Activated CD8-positive, alpha-beta T cell treated with anti-CD3 and anti-CD28 coated beads, Interleukin-2, amount 10 ng/mL, durations not matched to agents 7 days and 5 days (primary cell): ENCODE measurements around the gene EPHA5. TPM values are rescaled to one million over a fixed set of nuclear protein-coding genes. Genes with fewer than 3 reads are reported as not detected.
"Not testable (repeated sequence)": the region's sequence is repeated elsewhere in the genome, so short reads cannot be mapped to it uniquely, and the experiment has no call there.

Source experiments
- ATAC-seq: fragments of 150-1000 bp; cut with Tn5 transposase; one replicate; pipeline ENCODE4 v1.10.0; 2021; ENCODE audit warnings: moderate library complexity
- CTCF ChIA-PET: fragments of 350-600 bp; sonication (Branson Sonifier 250); formaldehyde crosslinking; loops from one replicate; lab custom pipeline; 2021; ENCODE audit warnings: antibody characterized with exemption; lab: Charles Lee
- POLR2A ChIA-PET: fragments of 350-600 bp; sonication (Branson Sonifier 250); formaldehyde crosslinking; loops from one replicate; lab custom pipeline; 2021; ENCODE audit warnings: antibody characterized with exemption; lab: Charles Lee
- DNase-seq: peaks from one replicate; pipeline ENCODE4 v3.0.0-alpha.2; 2020
- H3K27ac Mint-ChIP-seq: one replicate; pipeline ENCODE4 v1.8.0; 2021; ENCODE audit warnings: mild to moderate bottlenecking, mixed read lengths
- H3K27me3 Mint-ChIP-seq: one replicate; pipeline ENCODE4 v1.8.0; 2021; ENCODE audit warnings: low read depth, mixed read lengths
- H3K36me3 Mint-ChIP-seq: one replicate; pipeline ENCODE4 v1.8.0; 2021; ENCODE audit warnings: low read depth, mixed read lengths
- H3K4me1 Mint-ChIP-seq: one replicate; pipeline ENCODE4 v1.8.0; 2021; ENCODE audit warnings: low read depth, mixed read lengths
- H3K4me3 Mint-ChIP-seq: one replicate; pipeline ENCODE4 v1.8.0; 2021; ENCODE audit warnings: mild to moderate bottlenecking, mixed read lengths
- H3K9me3 Mint-ChIP-seq: one replicate; pipeline ENCODE4 v1.8.0; 2022; ENCODE audit warnings: mixed read lengths; ENCODE audit not compliant: insufficient read depth
- total RNA-seq, 2 experiments: library from RNA; stranded (reverse); gene quantifications; one replicate each; pipeline ENCODE4 v1.2.3, GENCODE V29; 2021

The EPHA5 gene
- total RNA-seq, 2 experiments from 2014 or later: not detected

DNA sequence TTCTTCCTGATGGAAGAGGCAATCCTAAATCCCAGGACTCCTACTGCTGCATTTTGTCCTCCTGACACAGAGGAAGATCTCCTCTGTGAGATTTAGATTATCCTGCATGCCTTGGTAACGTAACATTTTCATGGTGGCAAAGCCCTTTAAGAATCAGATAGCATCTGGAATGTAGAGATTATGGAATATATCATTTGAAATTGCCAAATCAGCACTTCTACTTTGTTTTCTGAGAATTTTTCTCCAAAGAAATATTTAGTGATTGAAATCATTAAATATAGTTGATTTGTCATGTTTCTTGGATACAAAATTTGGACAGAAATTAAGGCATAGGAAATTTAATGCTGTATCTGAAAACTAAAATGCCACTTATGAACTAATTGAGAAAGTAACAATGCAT lies 326.9 kb downstream of the EPHA5 start:
- POLR2A ChIA-PET: no interaction called here
- no peaks in the 10 kb centered on the region for H3K27me3 Mint-ChIP-seq
- no peak overlapping the region for H3K4me3 Mint-ChIP-seq
- no peak overlapping the region for H3K27ac Mint-ChIP-seq
- no peaks in the 10 kb centered on the region for H3K9me3 Mint-ChIP-seq
- H3K4me1 Mint-ChIP-seq: no peaks in the 10 kb centered on the region
- ATAC-seq: no peak
- CTCF ChIA-PET: no interaction called here
- H3K36me3 Mint-ChIP-seq: no peaks in the 10 kb centered on the region
- no peak for DNase-seq

DNA sequence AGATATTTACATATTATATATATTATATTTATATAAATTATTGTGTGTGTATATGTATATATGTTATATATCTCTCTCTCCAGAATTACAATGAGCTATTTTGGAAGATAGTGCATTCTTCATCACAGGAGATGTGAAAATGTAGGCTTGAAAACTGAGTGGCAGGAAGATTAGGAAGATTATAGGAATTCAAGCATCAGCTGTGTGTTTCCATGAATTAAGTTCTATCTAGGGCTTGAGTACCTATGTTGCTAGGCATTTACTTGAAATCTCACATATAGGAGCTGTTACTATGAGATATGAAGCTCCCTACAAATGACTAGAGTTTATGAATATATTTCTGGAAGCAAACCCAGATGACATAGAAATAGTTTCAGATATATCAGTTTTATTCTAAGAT lies 328.7 kb downstream of the EPHA5 start:
- CTCF ChIA-PET: no interaction called here

DNA sequence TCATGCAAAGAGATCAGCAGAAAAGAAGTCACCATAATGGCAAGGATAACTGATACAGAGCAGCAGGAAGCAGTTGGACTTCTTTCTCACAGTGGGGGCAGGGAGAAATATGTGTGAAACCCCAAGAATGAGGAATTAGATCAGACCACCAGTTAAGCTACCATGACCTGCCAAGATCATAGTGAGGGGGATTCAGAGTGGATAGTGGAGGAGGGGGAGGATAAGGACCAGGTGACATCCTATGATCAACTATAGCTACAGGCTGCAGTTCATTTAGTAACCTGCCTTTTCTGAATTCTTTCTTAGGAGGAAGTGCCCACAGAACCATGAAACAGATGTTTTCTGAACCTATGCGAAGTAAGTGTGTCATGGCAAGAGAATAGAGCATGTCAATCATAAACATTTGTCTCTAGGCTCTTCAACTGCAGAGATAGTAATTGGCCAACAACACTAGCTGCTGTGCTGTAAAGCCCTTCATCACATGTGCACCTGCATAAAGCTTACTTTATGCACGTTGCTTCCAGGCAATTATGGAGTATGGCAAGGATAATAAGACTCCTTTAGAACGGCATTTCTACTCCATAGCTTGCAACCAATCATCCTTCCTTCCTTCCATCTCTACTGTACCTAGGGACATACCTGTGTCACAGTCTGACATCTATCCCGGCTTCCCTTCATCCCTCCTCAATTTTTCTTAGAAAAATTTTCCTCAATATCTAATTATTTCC lies 329.7 kb downstream of the EPHA5 start:
- ATAC-seq (no peak), DNase-seq (no peak)
- Mint-ChIP-seq H3K4me1 (no peaks in the 10 kb centered on the region), H3K27ac (no peak overlapping the region), H3K27me3 (no peaks in the 10 kb centered on the region), H3K9me3 (no peaks in the 10 kb centered on the region), H3K4me3 (no peak overlapping the region), H3K36me3 (no peaks in the 10 kb centered on the region)
- CTCF ChIA-PET: interaction anchor here (1.0 kb wide), 1 partner anchor 11 kb away, joined by 3 read pairs; no protein-coding TSS in a partner anchor
- POLR2A ChIA-PET: no interaction called here

More for the DNA sequence above, 328.7 kb downstream of the EPHA5 start:
- DNase-seq (no peak), ATAC-seq (no peak)
- Mint-ChIP-seq H3K27me3 (no peaks in the 10 kb centered on the region), H3K9me3 (no peaks in the 10 kb centered on the region), H3K36me3 (no peaks in the 10 kb centered on the region), H3K4me1 (no peaks in the 10 kb centered on the region), H3K4me3 (no peak overlapping the region), H3K27ac (no peak overlapping the region)
- POLR2A ChIA-PET: no interaction called here

DNA sequence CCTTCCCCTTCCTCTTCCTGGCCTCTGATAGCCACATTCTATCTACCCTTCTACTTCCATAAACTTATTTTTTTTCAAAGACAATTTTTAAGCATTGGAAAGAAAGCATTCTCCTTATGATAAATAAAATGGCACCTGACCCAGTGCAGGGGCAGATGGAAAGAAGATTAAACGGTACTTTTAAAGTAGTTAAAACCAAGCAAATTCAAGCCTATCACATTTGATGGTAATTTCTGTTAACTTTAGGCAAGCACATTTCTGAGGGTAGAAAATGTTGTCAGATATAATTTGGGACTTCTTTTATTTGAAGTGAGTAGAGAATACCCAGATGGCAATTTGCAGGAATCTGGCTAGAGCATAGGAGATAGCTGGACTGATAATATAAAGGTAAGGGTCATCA lies 332.9 kb downstream of the EPHA5 start:
- Mint-ChIP-seq H3K4me3 (no peak overlapping the region), H3K9me3 (no peaks in the 10 kb centered on the region), H3K36me3 (no peaks in the 10 kb centered on the region), H3K27ac (no peak overlapping the region), H3K4me1 (no peaks in the 10 kb centered on the region), H3K27me3 (no peaks in the 10 kb centered on the region)
- no peak for ATAC-seq
- POLR2A ChIA-PET: no interaction called here
- CTCF ChIA-PET: no interaction called here
- no peak for DNase-seq

DNA sequence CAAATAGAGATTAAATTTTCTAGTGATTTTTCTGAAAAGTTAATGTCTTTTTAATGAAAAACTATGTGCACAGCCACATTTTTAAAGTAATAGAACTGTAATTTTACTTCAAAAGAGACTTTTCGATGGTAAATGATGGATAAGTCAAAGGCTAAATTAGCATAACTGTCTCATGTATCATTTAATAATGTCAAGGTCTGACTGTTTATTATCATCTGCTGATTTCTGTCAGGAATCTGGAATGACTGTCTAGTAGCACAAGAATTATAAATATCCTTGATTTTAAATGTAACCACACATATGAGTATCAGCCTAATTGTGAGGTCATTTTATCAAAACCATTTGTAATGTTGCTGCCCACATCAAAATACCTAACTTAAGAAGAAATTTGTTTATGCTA lies 333.8 kb downstream of the EPHA5 start:
- Mint-ChIP-seq H3K27me3 (no peaks in the 10 kb centered on the region), H3K4me1 (no peaks in the 10 kb centered on the region), H3K4me3 (no peak overlapping the region), H3K9me3 (no peaks in the 10 kb centered on the region), H3K27ac (no peak overlapping the region), H3K36me3 (no peaks in the 10 kb centered on the region)
- CTCF ChIA-PET: no interaction called here
- DNase-seq (no peak), ATAC-seq (no peak)
- POLR2A ChIA-PET: no interaction called here

DNA sequence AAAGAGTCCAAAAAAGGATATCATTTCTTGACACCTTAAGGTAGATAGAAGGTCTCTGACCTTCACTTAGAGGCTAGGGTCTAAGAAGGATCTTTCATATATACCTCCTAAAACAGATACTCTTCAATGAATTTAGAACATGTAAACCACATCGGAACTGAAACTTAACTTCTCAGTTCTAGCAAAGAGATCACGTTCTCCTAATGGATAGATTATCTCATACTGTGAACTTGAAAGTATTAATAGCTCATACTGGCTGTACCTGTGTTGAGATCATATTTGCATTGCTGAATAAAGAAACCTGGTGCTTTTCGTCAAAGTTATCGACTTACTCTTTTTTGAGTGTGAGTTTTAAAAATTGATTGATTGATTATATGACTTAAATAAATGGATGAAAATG lies 353.8 kb downstream of the EPHA5 start:
- no peak for ATAC-seq
- Mint-ChIP-seq H3K36me3 (no peaks in the 10 kb centered on the region), H3K9me3 (no peaks in the 10 kb centered on the region), H3K4me1 (no peaks in the 10 kb centered on the region), H3K4me3 (no peak overlapping the region), H3K27me3 (no peaks in the 10 kb centered on the region), H3K27ac (no peak overlapping the region)
- CTCF ChIA-PET: no interaction called here
- POLR2A ChIA-PET: no interaction called here
- no peak for DNase-seq

DNA sequence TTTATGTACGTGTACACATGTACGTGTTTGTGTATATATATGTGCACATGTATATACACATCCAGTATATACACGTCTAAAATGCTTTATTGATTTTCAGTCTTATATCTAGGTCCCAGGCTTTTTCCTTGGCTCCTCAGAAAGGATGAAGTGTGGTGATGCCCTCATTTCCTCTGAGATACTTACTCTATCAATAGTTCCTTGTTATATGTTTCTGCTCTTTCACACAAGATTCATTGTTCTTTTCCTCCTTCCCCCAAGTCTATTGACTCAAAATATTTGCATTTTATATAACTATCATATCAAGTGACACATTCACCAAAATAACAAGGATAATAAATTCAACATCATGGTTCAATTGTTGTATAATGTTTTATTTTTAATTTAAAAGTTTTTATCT lies 359.2 kb downstream of the EPHA5 start:
- no peak overlapping the region for H3K4me3 Mint-ChIP-seq
- H3K27ac Mint-ChIP-seq: no peak overlapping the region
- no peaks in the 10 kb centered on the region for H3K36me3 Mint-ChIP-seq
- no peak for ATAC-seq
- DNase-seq: no peak
- H3K27me3 Mint-ChIP-seq: no peaks in the 10 kb centered on the region
- no peaks in the 10 kb centered on the region for H3K9me3 Mint-ChIP-seq
- CTCF ChIA-PET: no interaction called here
- POLR2A ChIA-PET: no interaction called here
- H3K4me1 Mint-ChIP-seq: no peaks in the 10 kb centered on the region

DNA sequence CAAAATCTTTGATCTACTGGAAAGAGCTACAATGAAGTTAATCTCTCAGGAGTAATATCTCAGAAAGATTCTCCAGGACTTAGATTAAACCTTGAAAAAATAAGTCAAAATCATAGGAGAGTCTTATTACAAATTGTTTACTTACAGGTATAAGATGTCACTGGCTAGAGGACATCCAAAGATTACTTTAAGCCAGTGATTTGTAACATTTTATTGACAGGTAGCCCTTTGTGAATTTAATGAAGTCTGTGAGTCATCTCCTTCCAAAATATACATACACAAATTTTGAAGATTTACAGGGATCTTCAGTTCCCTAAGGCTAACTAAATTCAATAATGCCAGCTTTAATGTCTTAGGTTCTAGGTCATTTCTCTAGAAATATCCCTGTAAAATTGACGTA lies 359.7 kb downstream of the EPHA5 start:
- no peaks in the 10 kb centered on the region for H3K36me3 Mint-ChIP-seq
- no peaks in the 10 kb centered on the region for H3K9me3 Mint-ChIP-seq
- ATAC-seq: no peak
- DNase-seq: no peak
- ChIA-PET POLR2A (interaction anchor here (0.6 kb wide), 1 partner anchor 1339 kb away, joined by 5 read pairs; no protein-coding TSS in a partner anchor), CTCF (no interaction called here)
- H3K4me3 Mint-ChIP-seq: no peak overlapping the region
- H3K27me3 Mint-ChIP-seq: no peaks in the 10 kb centered on the region
- no peaks in the 10 kb centered on the region for H3K4me1 Mint-ChIP-seq
- no peak overlapping the region for H3K27ac Mint-ChIP-seq

DNA sequence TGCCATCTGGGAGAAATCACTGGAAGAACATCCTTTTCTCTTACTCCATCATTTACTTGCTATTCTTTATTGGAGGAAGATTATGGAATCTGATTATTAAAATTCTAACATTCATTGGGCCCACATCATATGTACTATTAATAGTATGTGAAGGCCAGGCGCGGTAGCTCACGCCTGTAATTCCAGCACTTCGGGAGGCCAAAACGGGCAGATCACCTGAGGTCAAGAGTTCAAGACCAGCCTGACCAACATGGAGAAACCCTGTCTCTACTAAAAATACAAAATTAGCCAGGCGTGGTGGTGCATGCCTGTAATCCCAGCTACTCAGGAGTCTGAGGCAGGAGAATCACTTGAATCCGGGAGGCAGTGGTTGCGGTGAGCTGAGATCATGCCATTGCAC lies 361.7 kb downstream of the EPHA5 start:
- ATAC-seq, H3K27me3 Mint-ChIP-seq, DNase-seq, H3K4me1 Mint-ChIP-seq, H3K9me3 Mint-ChIP-seq, POLR2A ChIA-PET, H3K27ac Mint-ChIP-seq, CTCF ChIA-PET, H3K4me3 Mint-ChIP-seq, H3K36me3 Mint-ChIP-seq: not testable (repeated sequence)

DNA sequence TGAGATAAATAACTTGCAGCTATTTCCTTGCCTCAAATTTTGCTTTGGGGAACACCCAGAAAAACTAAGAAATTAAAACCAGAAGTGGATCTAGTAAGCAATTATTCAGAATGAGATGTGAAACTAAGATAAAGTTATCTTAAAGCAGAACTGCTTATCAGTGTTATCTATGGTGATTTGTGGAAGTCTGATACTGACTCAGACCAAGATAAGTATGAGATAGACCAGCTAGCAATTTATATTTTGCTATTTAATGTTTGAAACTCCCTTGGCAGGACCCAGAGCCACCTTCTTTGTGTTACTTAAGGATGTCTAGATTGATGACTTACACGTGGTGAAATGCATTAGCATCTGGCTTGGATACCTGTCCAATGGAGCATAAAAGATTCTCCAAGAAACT lies 368.1 kb downstream of the EPHA5 start:
- H3K27ac Mint-ChIP-seq: no peak overlapping the region
- ChIA-PET CTCF (no interaction called here), POLR2A (no interaction called here)
- H3K4me1 Mint-ChIP-seq: no peaks in the 10 kb centered on the region
- no peak for ATAC-seq
- H3K4me3 Mint-ChIP-seq: no peak overlapping the region
- no peaks in the 10 kb centered on the region for H3K36me3 Mint-ChIP-seq
- no peaks in the 10 kb centered on the region for H3K27me3 Mint-ChIP-seq
- DNase-seq: no peak
- H3K9me3 Mint-ChIP-seq: no peaks in the 10 kb centered on the region

DNA sequence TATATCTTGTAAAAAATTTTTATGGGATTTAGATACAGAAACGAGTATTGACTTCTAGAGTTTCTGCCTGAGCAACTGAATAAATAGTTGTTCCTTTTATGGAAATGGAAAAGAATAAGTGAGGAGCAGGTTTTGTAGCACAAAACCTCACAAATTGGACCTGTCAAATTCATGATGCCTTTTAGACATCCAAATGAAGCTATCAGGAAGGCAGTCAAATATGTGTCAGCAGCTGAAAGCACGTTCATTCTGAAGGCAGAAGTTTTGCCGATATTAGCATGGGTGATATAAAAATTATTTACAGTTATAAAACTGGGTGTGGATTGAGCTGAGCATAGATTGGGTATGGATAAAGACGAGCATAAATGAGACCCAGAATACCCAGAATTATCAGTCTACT lies 374.0 kb downstream of the EPHA5 start:
- H3K4me3 Mint-ChIP-seq: no peak overlapping the region
- H3K4me1 Mint-ChIP-seq: no peaks in the 10 kb centered on the region
- ATAC-seq (no peak), DNase-seq (no peak)
- POLR2A ChIA-PET: no interaction called here
- H3K27me3 Mint-ChIP-seq: no peaks in the 10 kb centered on the region
- peaks cover 4% of the 10 kb centered on the region for H3K9me3 Mint-ChIP-seq
- no peaks in the 10 kb centered on the region for H3K36me3 Mint-ChIP-seq
- CTCF ChIA-PET: no interaction called here
- no peak overlapping the region for H3K27ac Mint-ChIP-seq

DNA sequence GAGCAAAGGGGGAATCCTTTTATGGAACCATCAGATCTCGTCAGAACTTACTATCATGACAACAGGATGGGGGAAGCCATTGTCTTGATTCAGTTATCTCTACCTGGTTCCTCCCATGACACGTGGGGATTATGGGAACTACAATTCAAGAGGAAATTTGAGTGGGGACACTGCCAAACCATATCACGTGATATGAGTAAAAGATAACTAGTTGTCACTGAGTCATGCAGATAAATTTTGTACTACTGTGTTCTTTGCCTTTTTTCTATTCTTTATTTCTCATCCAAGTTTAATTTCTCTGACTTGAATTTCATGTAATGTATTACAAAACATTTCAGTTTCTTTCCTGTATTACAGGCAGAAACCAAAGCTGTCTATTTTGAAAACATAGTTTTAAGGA lies 383.2 kb downstream of the EPHA5 start:
- H3K4me1 Mint-ChIP-seq: no peaks in the 10 kb centered on the region
- ChIA-PET CTCF (no interaction called here), POLR2A (no interaction called here)
- ATAC-seq (no peak), DNase-seq (no peak)
- H3K36me3 Mint-ChIP-seq: no peaks in the 10 kb centered on the region
- no peaks in the 10 kb centered on the region for H3K27me3 Mint-ChIP-seq
- peaks cover 18% of the 10 kb centered on the region for H3K9me3 Mint-ChIP-seq
- no peak overlapping the region for H3K27ac Mint-ChIP-seq
- no peak overlapping the region for H3K4me3 Mint-ChIP-seq
